ENCODE measurements around the gene PILRB.

DNA sequence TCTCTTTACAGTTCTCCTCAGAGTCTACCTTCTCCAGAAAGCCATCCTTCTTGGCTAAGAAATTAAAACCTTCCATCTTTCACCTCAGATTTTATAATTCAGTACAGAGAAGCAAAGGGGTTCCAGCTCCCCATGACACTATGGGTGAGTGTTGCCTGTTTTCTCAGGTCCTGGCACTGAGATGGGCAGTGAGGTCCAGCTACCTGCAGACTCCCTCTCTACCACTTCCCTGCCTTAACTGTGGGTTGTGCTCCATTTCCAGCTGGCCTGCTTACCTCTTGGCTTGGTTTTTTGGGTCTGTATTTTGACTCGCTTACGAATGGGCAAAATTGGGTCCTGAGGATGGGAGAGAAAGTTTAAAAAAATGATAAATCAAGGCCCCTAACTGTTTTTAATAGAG lies 44.3 kb downstream of the PILRB start:
- TF ChIP-seq EZH2phosphoT487 (IDR thresholded peaks at IDR 0.05; ENCODE audit: borderline replicate concordance, low read length) = no peak
- TF ChIP-seq CTCF (IDR thresholded peaks at IDR 0.05; ENCODE audit: low read depth, low read length, poor library complexity, severe bottlenecking) = no peak
